PC-3 (cell line): ENCODE measurements around the gene SFTPD. TPM values are rescaled to one million over a fixed set of nuclear protein-coding genes. Genes with fewer than 3 reads are reported as not detected.
"Not testable (repeated sequence)": the region's sequence is repeated elsewhere in the genome, so short reads cannot be mapped to it uniquely, and the experiment has no call there.

ENCODE experiments used
- ATAC-seq: fragments of 200-7000 bp; cut with Tn5 transposase; 2 replicates; pipeline ENCODE4 v1.9.1; 2020; ENCODE audit warnings: mild to moderate bottlenecking, moderate library complexity
- BruUV-seq: library from RNA; stranded (reverse); fragments of 400-500 nt; replicated peaks from 2 replicates; lab custom pipeline; 2021; lab: Mats Ljungman, UMichigan
- CTCF ChIA-PET: fragments of 300-600 bp; sonication (Branson Sonifier 250); formaldehyde crosslinking; loops from one replicate; lab custom pipeline; 2022; ENCODE audit warnings: antibody characterized with exemption; lab: Charles Lee
- POLR2A ChIA-PET: fragments of 300-600 bp; sonication (Branson Sonifier 250); formaldehyde crosslinking; loops from one replicate; lab custom pipeline; 2022; ENCODE audit warnings: antibody characterized with exemption; ENCODE audit not compliant: unreplicated experiment; lab: Charles Lee
- DNase-seq: peaks from one replicate; pipeline ENCODE4 v3.0.0-alpha.2; 2015
- H2AFZ ChIP-seq: fragments of 300-600 bp; sonication (generic); 2 replicates; pipeline ENCODE4 v1.6.0; 2016; ENCODE audit warnings: antibody characterized with exemption, low read length
- H3F3A ChIP-seq: fragments of 300-600 bp; sonication (generic); one replicate; pipeline ENCODE4 v1.6.0; 2017; ENCODE audit warnings: antibody characterized with exemption, low read length, control low read depth, mild to moderate bottlenecking; ENCODE audit not compliant: unreplicated experiment
- H3K27ac ChIP-seq: fragments of 300-600 bp; sonication (generic); 2 replicates; pipeline ENCODE4 v1.5.1; 2016; ENCODE audit warnings: mild to moderate bottlenecking, low read length
- H3K27me3 ChIP-seq: fragments of 300-600 bp; sonication (generic); 2 replicates; pipeline ENCODE4 v1.6.1; 2016; ENCODE audit warnings: low read length, mixed read lengths
- H3K36me3 ChIP-seq: fragments of 300-600 bp; sonication (generic); 2 replicates; pipeline ENCODE4 v1.6.1; 2016; ENCODE audit warnings: low read depth, mixed run types, low read length, mixed read lengths
- H3K4me1 ChIP-seq: fragments of 300-600 bp; sonication (generic); 2 replicates; pipeline ENCODE4 v1.5.1; 2016; ENCODE audit warnings: low read length; ENCODE audit not compliant: insufficient read depth
- H3K4me2 ChIP-seq: fragments of 300-600 bp; sonication (generic); 2 replicates; pipeline ENCODE4 v1.6.0; 2016; ENCODE audit warnings: low read length
- H3K4me3 ChIP-seq: fragments of 300-600 bp; sonication (generic); 2 replicates; pipeline ENCODE4 v1.5.1; 2016; ENCODE audit warnings: mild to moderate bottlenecking, low read length, mixed read lengths
- H3K79me2 ChIP-seq: fragments of 300-600 bp; sonication (generic); 2 replicates; pipeline ENCODE4 v1.6.1; 2017; ENCODE audit warnings: low read length, mixed read lengths
- H3K9ac ChIP-seq: fragments of 300-600 bp; sonication (generic); 2 replicates; pipeline ENCODE4 v1.6.0; 2016; ENCODE audit warnings: mild to moderate bottlenecking, low read length
- H3K9me2 ChIP-seq: fragments of 300-600 bp; sonication (generic); replicated peaks from 2 replicates; pipeline ENCODE4 v1.6.1; 2016; ENCODE audit warnings: mixed run types, low read length, mixed read lengths
- H3K9me3 ChIP-seq: fragments of 300-600 bp; sonication (generic); 2 replicates; pipeline ENCODE4 v1.6.1; 2016; ENCODE audit warnings: low read length, mixed read lengths
- H4K20me1 ChIP-seq: fragments of 300-600 bp; sonication (generic); 2 replicates; pipeline ENCODE4 v1.6.1; 2016; ENCODE audit warnings: low read length, mixed read lengths
- EZH2 ChIP-seq: fragments of 300-600 bp; sonication (generic); IDR thresholded peaks from one replicate; pipeline ENCODE4 v1.6.1; 2017; ENCODE audit warnings: antibody characterized with exemption, mild to moderate bottlenecking, low read length; ENCODE audit not compliant: unreplicated experiment
- EZH2phosphoT487 ChIP-seq: fragments of 300-600 bp; sonication (generic); IDR thresholded peaks from 2 replicates; pipeline ENCODE4 v1.6.1; 2018; ENCODE audit warnings: mild to moderate bottlenecking, antibody characterized with exemption, low read length, borderline replicate concordance
- intact Hi-C: fragments of 100-400 bp; cut with micrococcal nuclease; formaldehyde crosslinking; loops from 2 replicates; pipeline ENCODE4 v1.9.0; 2023
- total RNA-seq: library from RNA; depleted of rRNA; stranded (reverse); fragments of >200 nt; gene quantifications from 2 replicates; pipeline ENCODE4 v1.2.3, GENCODE V29; 2014
- TF ChIP-seq, protein P1 (sequence below): fragments of 300-600 bp; sonication (generic); conservative IDR thresholded peaks from 2 replicates; pipeline ENCODE4 v1.5.1; 2017; ENCODE audit warnings: antibody characterized with exemption, low read depth, mild to moderate bottlenecking, low read length

SFTPD gene
- total RNA-seq, 1 experiment from 2014 or later = not detected

GRCh38 chr10:79994556-79994955, 45.7 kb upstream of the SFTPD start:
- H3K9me3 ChIP-seq = peaks cover 31% of the 10 kb centered on the region
- POLR2A ChIA-PET = no interaction called here
- H3K79me2 ChIP-seq = no peaks in the 10 kb centered on the region
- no peak for DNase-seq
- H3K9ac ChIP-seq = no peak overlapping the region
- H3K27me3 ChIP-seq = peaks cover 18% of the 10 kb centered on the region
- no peak overlapping the region for H2AFZ ChIP-seq
- BruUV-seq = no TSS peak
- H3K4me3 ChIP-seq = no peak overlapping the region
- intact Hi-C loops = no loop called here
- TF ChIP-seq EZH2 = no peak
- TF ChIP-seq, protein P1, sequence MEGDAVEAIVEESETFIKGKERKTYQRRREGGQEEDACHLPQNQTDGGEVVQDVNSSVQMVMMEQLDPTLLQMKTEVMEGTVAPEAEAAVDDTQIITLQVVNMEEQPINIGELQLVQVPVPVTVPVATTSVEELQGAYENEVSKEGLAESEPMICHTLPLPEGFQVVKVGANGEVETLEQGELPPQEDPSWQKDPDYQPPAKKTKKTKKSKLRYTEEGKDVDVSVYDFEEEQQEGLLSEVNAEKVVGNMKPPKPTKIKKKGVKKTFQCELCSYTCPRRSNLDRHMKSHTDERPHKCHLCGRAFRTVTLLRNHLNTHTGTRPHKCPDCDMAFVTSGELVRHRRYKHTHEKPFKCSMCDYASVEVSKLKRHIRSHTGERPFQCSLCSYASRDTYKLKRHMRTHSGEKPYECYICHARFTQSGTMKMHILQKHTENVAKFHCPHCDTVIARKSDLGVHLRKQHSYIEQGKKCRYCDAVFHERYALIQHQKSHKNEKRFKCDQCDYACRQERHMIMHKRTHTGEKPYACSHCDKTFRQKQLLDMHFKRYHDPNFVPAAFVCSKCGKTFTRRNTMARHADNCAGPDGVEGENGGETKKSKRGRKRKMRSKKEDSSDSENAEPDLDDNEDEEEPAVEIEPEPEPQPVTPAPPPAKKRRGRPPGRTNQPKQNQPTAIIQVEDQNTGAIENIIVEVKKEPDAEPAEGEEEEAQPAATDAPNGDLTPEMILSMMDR = no peak
- TF ChIP-seq EZH2phosphoT487 = no peak
- no peak for ATAC-seq
- no peaks in the 10 kb centered on the region for H3K9me2 ChIP-seq
- H3F3A ChIP-seq = no peaks in the 10 kb centered on the region
- CTCF ChIA-PET = no interaction called here
- H3K36me3 ChIP-seq = no peaks in the 10 kb centered on the region
- peaks cover 6% of the 10 kb centered on the region for H3K4me1 ChIP-seq
- H4K20me1 ChIP-seq = no peaks in the 10 kb centered on the region
- H3K4me2 ChIP-seq = no peak overlapping the region
- no peak overlapping the region for H3K27ac ChIP-seq

DNA sequence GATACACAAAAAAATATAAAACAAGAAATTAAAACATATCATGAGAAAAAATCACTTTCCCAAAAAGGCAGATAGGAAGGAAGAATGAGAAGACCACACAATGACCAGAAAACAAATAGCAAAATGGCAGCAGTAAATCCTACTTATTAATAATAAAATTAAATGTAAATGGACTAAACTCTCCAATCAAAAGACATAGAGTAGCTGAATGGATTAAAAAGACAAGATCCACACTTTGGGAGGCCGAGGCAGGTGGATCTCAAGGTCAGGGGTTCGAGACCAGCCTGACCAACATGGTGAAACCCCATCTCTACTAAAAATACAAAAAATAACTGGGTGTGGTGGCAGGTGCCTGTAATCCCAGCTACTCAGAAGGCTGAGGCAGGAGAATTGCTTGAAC, 39.3 kb upstream of the SFTPD start:
- H4K20me1 ChIP-seq, H3K4me3 ChIP-seq, POLR2A ChIA-PET, intact Hi-C loops, DNase-seq, CTCF ChIA-PET, H3K27ac ChIP-seq, H3K27me3 ChIP-seq, H3K36me3 ChIP-seq, H3K9me2 ChIP-seq, BruUV-seq, ATAC-seq, H3F3A ChIP-seq, H3K9ac ChIP-seq, H2AFZ ChIP-seq, H3K4me2 ChIP-seq, H3K79me2 ChIP-seq: not testable (repeated sequence)
- H3K4me1 ChIP-seq = peaks cover 19% of the 10 kb centered on the region
- H3K9me3 ChIP-seq = peaks cover 27% of the 10 kb centered on the region

DNA sequence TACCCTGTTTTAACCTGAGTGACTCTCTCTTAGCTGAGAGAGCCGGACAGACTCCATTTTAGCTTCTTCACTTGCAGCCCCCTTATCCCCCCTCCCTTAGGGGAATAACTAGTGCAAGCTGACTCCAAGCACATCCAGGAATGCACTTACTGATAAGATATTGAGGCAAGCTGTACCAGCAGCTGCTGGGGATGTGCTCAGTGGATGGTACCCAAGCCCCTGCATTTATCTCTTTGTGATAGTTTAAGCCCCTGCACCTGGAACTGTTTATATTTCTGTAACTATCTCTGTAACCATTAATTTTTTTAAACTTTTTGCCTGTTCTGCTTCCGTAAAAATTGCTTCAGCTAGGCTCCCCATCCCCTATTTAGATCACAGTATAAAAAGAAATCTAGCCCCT, 37.8 kb upstream of the SFTPD start:
- H3F3A ChIP-seq, ATAC-seq, H3K36me3 ChIP-seq, H3K9me2 ChIP-seq, intact Hi-C loops, H4K20me1 ChIP-seq, H3K27me3 ChIP-seq, H3K4me3 ChIP-seq, H3K4me2 ChIP-seq, H3K9ac ChIP-seq, H3K79me2 ChIP-seq, BruUV-seq, H2AFZ ChIP-seq, DNase-seq, H3K27ac ChIP-seq, CTCF ChIA-PET: not testable (repeated sequence)
- Histone ChIP-seq H3K9me3 (peaks cover 16% of the 10 kb centered on the region), H3K4me1 (peaks cover 24% of the 10 kb centered on the region)
- POLR2A ChIA-PET = interaction anchor here (0.7 kb wide), 1 partner anchor 70 kb away, joined by 6 read pairs; no protein-coding TSS in a partner anchor
